CD1c-positive myeloid dendritic cell (primary cell): Measurements from ENCODE around the gene ZNF423.
"Not testable (repeated sequence)": the region's sequence is repeated elsewhere in the genome, so short reads cannot be mapped to it uniquely, and the experiment has no call there.

Source experiments
- DNase-seq: peaks from one replicate; pipeline ENCODE4 v3.0.0-alpha.2; 2016; ENCODE audit errors: extremely low spot score

The ZNF423 gene

GRCh38 chr16:49697631-49698452 lies 158.1 kb downstream of the ZNF423 start:
- DNase-seq, result no peak

- no peak for DNase-seq
Observed at GRCh38 chr16:49696414-49697101, 159.4 kb downstream of the ZNF423 start.

DNA sequence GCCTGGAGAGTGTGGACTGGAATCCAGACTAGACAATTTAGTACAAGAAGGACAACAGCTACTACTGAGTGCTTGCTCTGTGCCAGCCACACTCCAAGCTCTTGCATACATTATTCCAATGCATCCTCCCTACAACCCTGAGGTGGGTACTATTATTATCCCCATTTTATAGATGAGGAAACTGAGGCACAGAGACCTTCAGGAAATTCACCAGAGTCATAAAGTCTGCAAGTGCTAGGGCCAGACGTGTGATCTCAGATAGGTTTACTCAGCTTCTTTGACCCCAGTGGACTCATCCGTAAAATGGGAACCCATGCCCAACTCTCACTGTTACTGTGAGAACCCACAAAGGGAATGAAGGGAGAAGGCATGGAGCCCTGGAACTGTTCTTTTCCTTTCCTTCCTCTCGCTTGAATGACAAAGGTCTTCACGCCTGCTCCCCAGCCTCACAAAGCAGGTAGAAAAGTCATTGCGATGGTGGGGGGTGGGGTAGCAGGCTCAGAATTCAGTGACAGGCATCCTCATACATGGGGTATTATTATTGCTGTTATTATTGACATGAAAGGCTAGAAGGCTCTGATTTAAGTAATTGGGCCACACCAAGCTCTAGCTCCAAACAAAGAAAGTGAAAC lies 160.0 kb downstream of the ZNF423 start:
- DNase-seq, result no peak

- no peak for DNase-seq
Observed at GRCh38 chr16:49693445-49693844, 162.5 kb downstream of the ZNF423 start.

GRCh38 chr16:49690778-49691177 lies 165.1 kb downstream of the ZNF423 start:
- no peak for DNase-seq

DNA sequence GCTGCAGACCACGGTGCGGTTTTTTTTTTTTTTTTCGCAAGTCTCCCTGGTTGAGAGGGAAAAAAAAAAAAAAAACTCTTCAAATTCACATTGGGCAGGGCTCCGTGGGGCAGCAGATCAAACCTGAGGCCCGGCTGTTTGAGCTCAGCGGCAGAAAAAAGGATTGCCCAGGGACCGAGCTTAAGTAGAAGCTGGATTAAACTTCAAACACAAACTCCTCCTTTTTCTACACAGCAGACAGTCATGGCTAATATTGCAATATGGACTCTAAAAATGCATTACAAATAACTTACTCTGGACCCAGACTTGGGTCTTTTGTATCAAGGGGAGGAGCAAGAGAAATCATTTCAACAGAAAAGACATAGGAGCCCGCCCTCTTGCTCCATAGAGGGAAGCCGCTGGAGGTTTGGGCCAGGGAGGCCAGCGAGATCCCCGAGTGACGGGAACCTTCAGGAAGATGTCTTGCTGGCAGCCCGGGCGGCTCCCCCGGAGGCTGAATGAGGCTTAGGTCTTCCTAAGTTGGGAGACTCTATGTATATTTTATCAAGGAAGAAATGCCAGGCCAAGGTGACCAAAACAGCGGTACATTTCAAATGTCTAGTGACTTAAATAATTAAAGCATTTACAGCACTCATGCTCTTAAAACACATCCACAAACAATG lies 167.7 kb downstream of the ZNF423 start:
- DNase-seq, result no peak

GRCh38 chr16:49687476-49688002 lies 168.4 kb downstream of the ZNF423 start:
- no peak for DNase-seq

- DNase-seq, result no peak
Observed at GRCh38 chr16:49684696-49685095, 171.2 kb downstream of the ZNF423 start.

DNA sequence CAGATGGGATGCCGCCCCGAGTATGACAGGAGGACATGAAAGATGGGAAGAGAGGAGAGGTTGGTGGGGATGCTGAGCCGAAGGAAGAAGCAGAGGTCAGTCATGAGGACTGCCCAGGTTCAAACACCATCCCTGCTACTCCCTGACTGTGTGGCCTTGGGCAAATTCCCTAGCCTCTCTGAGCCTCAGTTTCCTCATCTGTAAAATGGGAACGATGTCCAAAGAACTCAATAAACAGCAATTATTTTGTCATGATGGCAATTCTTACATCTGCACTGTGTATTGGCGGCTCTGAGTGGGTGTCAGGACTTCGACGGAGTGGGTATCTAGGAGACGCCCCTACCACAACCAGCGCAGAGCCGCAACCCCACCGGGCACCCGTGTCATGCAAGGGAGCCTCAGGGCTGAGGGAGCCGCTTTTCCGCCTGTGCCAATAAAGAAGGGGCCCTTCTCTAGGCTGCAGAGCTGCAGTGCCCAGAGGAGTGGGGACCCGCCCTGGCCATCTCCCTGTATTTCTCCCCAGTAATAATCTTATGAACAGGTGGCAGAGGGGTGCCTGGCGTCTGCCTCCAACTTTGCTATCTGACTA lies 173.2 kb downstream of the ZNF423 start:
- DNase-seq, result no peak

- DNase-seq, result no peak
Observed at GRCh38 chr16:49681217-49681883, 174.6 kb downstream of the ZNF423 start.

DNA sequence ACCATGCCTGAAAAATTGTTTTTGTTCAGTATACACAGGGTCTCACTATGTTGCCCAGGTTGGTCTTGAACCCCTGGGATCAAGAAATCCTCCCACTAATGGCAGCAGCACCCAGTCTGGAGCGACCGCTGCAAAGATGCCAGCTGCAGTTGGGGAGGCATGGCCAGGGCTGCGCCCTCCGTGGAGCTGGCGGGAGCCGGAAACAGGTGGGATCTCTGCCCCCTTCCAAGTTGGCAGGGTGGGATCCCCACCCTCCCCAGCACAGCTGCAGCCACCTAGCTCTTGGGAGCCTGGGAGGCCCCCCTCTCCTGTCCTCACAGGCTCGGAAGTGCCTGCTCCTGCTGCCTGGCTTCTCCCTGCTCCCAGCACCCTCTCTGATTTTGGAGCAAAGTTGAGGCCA lies 176.8 kb downstream of the ZNF423 start:
- DNase-seq, result no peak

DNA sequence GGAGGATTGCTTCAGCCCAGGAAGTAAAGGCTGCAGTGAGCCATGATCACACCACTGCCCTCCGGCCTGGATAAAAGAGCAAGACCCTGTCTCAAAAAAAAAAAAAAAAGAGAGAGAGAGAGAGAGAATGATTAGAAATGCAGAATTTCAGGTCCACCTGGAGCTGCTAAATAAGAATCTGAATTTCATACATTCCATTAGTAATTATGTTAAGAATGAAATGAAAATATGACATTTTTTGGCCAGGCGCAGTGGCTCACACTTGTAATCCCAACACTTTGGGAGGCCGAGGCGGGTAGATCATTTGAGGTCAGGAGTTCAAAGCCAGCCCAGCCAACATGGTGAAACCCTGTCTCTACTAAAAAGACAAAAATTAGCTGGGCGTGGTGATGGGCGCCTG lies 178.3 kb downstream of the ZNF423 start:
- not testable (repeated sequence) for DNase-seq

- no peak for DNase-seq
Observed at GRCh38 chr16:49675413-49675812, 180.5 kb downstream of the ZNF423 start.

- no peak for DNase-seq
Observed at GRCh38 chr16:49674990-49675389, 180.9 kb downstream of the ZNF423 start.

DNA sequence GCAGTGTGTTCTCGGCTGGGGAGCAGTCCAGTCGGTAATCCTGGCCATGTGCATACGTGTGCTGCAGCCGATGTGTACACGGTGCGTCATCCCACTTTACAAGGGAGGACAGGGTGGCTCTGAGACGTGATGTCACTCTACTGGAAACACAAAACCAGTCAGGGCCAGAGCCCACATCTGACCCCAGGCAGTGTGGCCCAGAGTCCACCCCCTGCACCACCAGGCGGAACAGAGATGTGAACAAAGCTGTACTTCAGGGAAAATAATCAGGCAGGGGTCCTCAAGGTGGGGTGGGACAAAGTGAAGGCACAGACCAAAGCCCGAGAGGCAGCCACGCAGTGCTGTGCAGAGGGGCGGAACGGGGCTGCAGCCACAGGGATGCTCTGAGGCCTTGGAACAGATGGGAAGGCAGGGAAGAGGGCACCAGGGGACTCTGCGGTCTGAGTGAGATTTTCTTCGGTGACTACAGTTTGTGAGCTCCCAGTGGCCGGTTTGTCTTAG lies 181.5 kb downstream of the ZNF423 start:
- no peak for DNase-seq

DNA sequence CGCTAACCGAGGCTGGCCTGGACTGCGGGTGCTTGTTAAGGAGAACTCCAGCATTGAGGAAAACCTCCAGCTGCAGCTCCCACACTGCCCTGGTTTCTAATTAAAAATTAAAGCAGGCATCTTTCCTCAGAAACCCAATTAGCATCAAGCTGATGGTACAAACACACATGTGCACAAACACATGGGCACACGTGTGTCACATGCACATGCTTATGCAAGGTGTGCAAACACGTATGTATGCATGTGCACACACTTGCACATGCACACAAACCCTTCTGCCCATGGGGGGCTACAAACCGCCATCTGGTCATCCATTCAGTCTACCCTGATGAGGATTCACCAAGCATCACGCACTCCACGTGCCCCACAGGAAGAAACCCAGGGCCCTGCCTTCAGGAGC lies 182.5 kb downstream of the ZNF423 start:
- DNase-seq, result no peak

DNA sequence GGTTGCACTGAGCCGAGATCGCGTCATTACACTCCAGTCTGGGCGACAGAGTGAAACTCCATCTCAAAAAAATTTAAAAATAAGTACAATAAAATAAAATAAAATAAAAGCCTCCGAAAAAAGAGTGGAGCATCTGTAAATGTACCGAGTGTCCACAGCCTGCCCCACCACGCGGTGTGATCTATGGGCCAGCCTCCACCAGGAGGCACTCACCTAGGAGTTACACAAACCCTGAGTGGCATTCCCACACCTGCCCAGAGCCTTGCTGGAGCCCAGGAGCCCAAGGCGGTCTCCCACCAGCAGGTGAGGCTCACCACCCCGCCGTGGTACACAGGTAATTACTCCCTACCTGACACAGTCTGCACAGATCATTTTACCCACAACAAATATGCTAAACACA lies 183.2 kb downstream of the ZNF423 start:
- DNase-seq, result no peak

GRCh38 chr16:49671333-49671732 lies 184.6 kb downstream of the ZNF423 start:
- no peak for DNase-seq

DNA sequence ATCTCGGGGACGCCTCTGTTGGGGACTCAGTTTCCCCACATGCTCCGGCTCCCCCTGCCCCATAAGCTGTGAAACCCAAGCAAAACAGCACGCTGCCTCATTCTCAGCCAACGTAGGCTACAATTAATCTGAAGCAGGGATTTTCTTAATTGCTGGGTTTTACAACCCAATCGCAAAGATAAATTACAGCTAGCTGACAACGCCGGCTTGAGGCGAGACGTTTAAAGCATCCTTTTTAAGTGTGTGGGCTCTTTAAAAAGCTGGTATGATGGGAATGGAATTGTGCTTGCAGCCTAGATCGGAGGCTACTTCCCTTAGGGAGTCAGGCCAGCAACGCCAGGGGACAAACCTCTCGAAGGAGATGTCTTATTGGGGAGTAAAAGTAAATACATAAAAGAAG lies 185.3 kb downstream of the ZNF423 start:
- DNase-seq, result no peak

GRCh38 chr16:49665482-49666230 lies 190.3 kb downstream of the ZNF423 start:
- no peak for DNase-seq
